PC-9 (cell line): Measurements from ENCODE around the gene CDON. TPM values are rescaled to one million over a fixed set of nuclear protein-coding genes. Genes with fewer than 3 reads are reported as not detected.

Experiments used
- BruUV-seq: library from RNA; stranded (reverse); fragments of 400-500 nt; replicated peaks from 2 replicates; lab custom pipeline; 2021; lab: Mats Ljungman, UMichigan
- CTCF ChIA-PET: fragments of 300-600 bp; sonication (Branson Sonifier 250); formaldehyde crosslinking; loops from one replicate; lab custom pipeline; 2022; ENCODE audit warnings: antibody characterized with exemption; lab: Charles Lee
- POLR2A ChIA-PET: fragments of 300-600 bp; sonication (Branson Sonifier 250); formaldehyde crosslinking; loops from one replicate; lab custom pipeline; 2022; ENCODE audit warnings: antibody characterized with exemption; ENCODE audit not compliant: unreplicated experiment; lab: Charles Lee
- DNase-seq, 2 experiments: peaks; one replicate each; pipeline versions ENCODE4 v3.0.0 to v3.0.0-alpha.2; 2015 to 2022; ENCODE audit warnings: mixed read lengths in 1 of 2
- H2AFZ ChIP-seq: fragments of 200-600 bp; sonication (generic); 2 replicates; pipeline ENCODE4 v1.8.1; 2017; ENCODE audit warnings: antibody characterized with exemption
- H3F3A ChIP-seq: fragments of 200-600 bp; sonication (generic); 2 replicates; pipeline ENCODE4 v1.8.1; 2017; ENCODE audit warnings: antibody characterized with exemption, mild to moderate bottlenecking, low read depth; ENCODE audit not compliant: insufficient read depth
- H3K27ac ChIP-seq: fragments of 200-600 bp; sonication (generic); 2 replicates; pipeline ENCODE4 v1.6.1; 2016; ENCODE audit warnings: mixed run types
- H3K27me3 ChIP-seq: fragments of 200-600 bp; sonication (generic); 2 replicates; pipeline ENCODE4 v1.6.1; 2016; ENCODE audit warnings: low read depth, mixed run types; ENCODE audit not compliant: insufficient read depth
- H3K36me3 ChIP-seq: fragments of 200-600 bp; sonication (generic); 2 replicates; pipeline ENCODE4 v1.6.1; 2016; ENCODE audit warnings: low read depth, mixed run types
- H3K4me1 ChIP-seq: fragments of 200-600 bp; sonication (generic); replicated peaks from 2 replicates; pipeline ENCODE4 v1.6.1; 2016; ENCODE audit warnings: mixed run types; ENCODE audit not compliant: insufficient read depth
- H3K4me2 ChIP-seq: fragments of 200-600 bp; sonication (generic); 2 replicates; pipeline ENCODE4 v1.6.1; 2017; ENCODE audit warnings: mixed run types
- H3K4me3 ChIP-seq: fragments of 200-600 bp; sonication (generic); 2 replicates; pipeline ENCODE4 v1.6.1; 2016; ENCODE audit warnings: mixed run types
- H3K79me2 ChIP-seq: fragments of 200-600 bp; sonication (generic); 2 replicates; pipeline ENCODE4 v1.6.1; 2017; ENCODE audit warnings: low read depth, mixed run types
- H3K9me2 ChIP-seq: fragments of 200-600 bp; sonication (generic); 2 replicates; pipeline ENCODE4 v1.8.1; 2017; ENCODE audit warnings: mild to moderate bottlenecking; ENCODE audit not compliant: insufficient read depth
- H3K9me3 ChIP-seq: fragments of 200-600 bp; sonication (generic); 2 replicates; pipeline ENCODE4 v1.8.1; 2016; ENCODE audit warnings: low read depth; ENCODE audit not compliant: insufficient read depth
- H4K20me1 ChIP-seq: fragments of 200-600 bp; sonication (generic); 2 replicates; pipeline ENCODE4 v1.8.1; 2017; ENCODE audit not compliant: insufficient read depth
- EZH2 ChIP-seq: fragments of 200-600 bp; sonication (generic); IDR thresholded peaks from 2 replicates; pipeline ENCODE4 v1.8.0; 2017; ENCODE audit warnings: antibody characterized with exemption, low read depth
- intact Hi-C: fragments of 100-400 bp; cut with micrococcal nuclease; formaldehyde crosslinking; loops from one replicate; pipeline ENCODE4 v1.10.0; 2022; ENCODE audit not compliant: unreplicated experiment
- total RNA-seq: library from RNA; stranded (reverse); gene quantifications from 2 replicates; pipeline ENCODE4 v1.2.3, GENCODE V29; 2021
- TF ChIP-seq, protein P1 (sequence below): fragments of 200-600 bp; sonication (generic); conservative IDR thresholded peaks from 2 replicates; pipeline ENCODE4 v1.6.1; 2017; ENCODE audit warnings: mixed run types, antibody characterized with exemption, mild to moderate bottlenecking, moderate library complexity

The CDON gene
- total RNA-seq, 1 experiment from 2014 or later: 10.0 TPM

DNA sequence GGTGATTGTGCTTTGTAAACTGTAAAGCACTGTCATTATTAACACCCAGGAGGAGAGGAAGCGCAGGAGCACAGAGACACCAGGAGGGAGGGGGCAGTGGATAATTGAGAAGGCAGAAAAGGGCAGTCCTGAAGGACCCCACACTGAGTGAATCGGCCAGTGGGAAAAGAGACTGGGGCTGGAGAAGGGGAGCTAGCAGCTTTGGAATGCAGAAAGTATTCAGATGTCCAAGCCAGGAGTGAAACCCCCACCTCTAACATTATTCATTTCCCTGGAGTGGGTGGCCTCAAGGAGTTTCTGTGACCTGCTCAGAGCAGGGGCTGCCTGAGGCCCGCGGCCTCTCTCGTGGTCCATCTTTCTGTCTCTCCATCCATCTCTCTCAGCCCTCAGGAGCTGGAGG, 38.0 kb upstream of the CDON start:
- TF ChIP-seq, protein P1, sequence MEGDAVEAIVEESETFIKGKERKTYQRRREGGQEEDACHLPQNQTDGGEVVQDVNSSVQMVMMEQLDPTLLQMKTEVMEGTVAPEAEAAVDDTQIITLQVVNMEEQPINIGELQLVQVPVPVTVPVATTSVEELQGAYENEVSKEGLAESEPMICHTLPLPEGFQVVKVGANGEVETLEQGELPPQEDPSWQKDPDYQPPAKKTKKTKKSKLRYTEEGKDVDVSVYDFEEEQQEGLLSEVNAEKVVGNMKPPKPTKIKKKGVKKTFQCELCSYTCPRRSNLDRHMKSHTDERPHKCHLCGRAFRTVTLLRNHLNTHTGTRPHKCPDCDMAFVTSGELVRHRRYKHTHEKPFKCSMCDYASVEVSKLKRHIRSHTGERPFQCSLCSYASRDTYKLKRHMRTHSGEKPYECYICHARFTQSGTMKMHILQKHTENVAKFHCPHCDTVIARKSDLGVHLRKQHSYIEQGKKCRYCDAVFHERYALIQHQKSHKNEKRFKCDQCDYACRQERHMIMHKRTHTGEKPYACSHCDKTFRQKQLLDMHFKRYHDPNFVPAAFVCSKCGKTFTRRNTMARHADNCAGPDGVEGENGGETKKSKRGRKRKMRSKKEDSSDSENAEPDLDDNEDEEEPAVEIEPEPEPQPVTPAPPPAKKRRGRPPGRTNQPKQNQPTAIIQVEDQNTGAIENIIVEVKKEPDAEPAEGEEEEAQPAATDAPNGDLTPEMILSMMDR: no peak
- TF ChIP-seq EZH2: no peak
- no peaks in the 10 kb centered on the region for H3F3A ChIP-seq
- H3K9me2 ChIP-seq: no peaks in the 10 kb centered on the region
- no peak overlapping the region for H3K27ac ChIP-seq
- no TSS peak for BruUV-seq
- ChIA-PET POLR2A (no interaction called here), CTCF (no interaction called here)
- intact Hi-C loops: no loop called here
- no peaks in the 10 kb centered on the region for H3K9me3 ChIP-seq
- no peaks in the 10 kb centered on the region for H3K79me2 ChIP-seq
- no peaks in the 10 kb centered on the region for H3K27me3 ChIP-seq
- H3K4me3 ChIP-seq: no peak overlapping the region
- H3K4me1 ChIP-seq: peaks cover 8% of the 10 kb centered on the region; the same call in 1 of the 2 replicates
- no peaks in the 10 kb centered on the region for H4K20me1 ChIP-seq
- no peaks in the 10 kb centered on the region for H3K36me3 ChIP-seq
- no peak overlapping the region for H3K4me2 ChIP-seq
- DNase-seq: no peak
- H2AFZ ChIP-seq: no peak overlapping the region

DNA sequence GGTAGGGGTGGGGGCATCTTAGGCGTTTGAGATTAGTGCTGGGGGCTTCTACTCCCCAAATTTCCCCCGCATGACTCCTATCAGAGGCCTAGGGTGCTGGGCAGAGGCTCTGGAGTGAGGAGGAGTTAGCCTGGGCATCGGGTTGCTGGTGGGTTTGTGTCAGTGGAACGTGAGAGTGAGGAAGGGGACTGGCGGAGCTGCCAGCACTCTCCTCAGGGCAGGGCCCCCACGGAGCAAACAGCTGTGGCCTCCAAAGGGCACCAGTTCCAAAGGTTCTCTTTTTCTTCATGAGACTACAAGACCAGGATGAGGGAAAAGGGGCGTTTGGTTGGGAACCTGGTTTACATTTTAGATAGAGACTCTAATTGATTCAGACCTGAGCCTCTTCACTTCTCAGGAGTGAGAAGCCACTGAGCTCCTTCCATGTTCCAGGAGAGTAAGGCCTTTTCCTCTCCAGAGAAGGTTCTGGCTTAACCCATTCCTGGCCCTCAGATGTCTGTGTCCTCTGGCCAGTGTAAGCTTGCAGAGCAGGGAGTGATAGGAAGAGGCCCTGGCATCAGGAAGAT, 35.6 kb upstream of the CDON start:
- intact Hi-C loops: no loop called here
- Histone ChIP-seq H3F3A (no peaks in the 10 kb centered on the region), H3K9me2 (no peaks in the 10 kb centered on the region), H3K27ac (no peak overlapping the region), H3K4me3 (no peak overlapping the region), H3K9me3 (no peaks in the 10 kb centered on the region), H4K20me1 (no peaks in the 10 kb centered on the region), H3K36me3 (no peaks in the 10 kb centered on the region), H2AFZ (no peak overlapping the region), H3K79me2 (no peaks in the 10 kb centered on the region), H3K4me1 (no peaks in the 10 kb centered on the region), H3K4me2 (no peak overlapping the region), H3K27me3 (no peaks in the 10 kb centered on the region)
- ChIA-PET POLR2A (no interaction called here), CTCF (no interaction called here)
- TF ChIP-seq, protein P1: no peak
- TF ChIP-seq EZH2: no peak
- no peak for DNase-seq
- no TSS peak for BruUV-seq

DNA sequence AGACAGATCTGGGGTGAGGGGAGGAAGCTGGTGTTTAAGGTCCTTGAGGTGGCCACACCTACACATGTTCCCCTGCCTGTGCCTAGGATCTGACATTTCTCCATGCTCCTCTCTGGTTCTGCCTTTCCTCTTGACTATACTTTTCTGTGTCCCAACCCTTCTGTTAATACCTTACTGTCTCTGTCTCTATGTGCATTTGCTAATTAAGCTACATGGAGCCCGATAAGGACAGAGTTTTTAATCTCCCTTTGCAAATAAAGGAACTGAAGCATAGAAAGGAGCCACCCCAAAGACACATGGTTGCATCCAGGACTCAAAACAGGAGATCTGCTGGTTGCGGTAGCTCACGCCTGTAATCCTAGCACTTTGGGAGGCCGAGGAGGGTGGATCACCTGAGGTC, 33.1 kb upstream of the CDON start:
- POLR2A ChIA-PET: no interaction called here
- H3K27ac ChIP-seq: no peak overlapping the region
- intact Hi-C loops: no loop called here
- H3K9me2 ChIP-seq: no peaks in the 10 kb centered on the region
- no peak for DNase-seq
- no peaks in the 10 kb centered on the region for H3K79me2 ChIP-seq
- H3K27me3 ChIP-seq: no peaks in the 10 kb centered on the region
- TF ChIP-seq, protein P1: no peak
- no peak for TF ChIP-seq EZH2
- no peaks in the 10 kb centered on the region for H3K36me3 ChIP-seq
- no peak overlapping the region for H3K4me3 ChIP-seq
- H3F3A ChIP-seq: no peaks in the 10 kb centered on the region
- no TSS peak for BruUV-seq
- H3K4me1 ChIP-seq: no peaks in the 10 kb centered on the region
- no peaks in the 10 kb centered on the region for H3K9me3 ChIP-seq
- CTCF ChIA-PET: no interaction called here
- H3K4me2 ChIP-seq: no peak overlapping the region
- no peak overlapping the region for H2AFZ ChIP-seq
- H4K20me1 ChIP-seq: no peaks in the 10 kb centered on the region
